ENCODE results near the gene FGD1.
"Not testable (repeated sequence)": the region's sequence is repeated elsewhere in the genome, so short reads cannot be mapped to it uniquely, and the experiment has no call there.

Gene FGD1

DNA sequence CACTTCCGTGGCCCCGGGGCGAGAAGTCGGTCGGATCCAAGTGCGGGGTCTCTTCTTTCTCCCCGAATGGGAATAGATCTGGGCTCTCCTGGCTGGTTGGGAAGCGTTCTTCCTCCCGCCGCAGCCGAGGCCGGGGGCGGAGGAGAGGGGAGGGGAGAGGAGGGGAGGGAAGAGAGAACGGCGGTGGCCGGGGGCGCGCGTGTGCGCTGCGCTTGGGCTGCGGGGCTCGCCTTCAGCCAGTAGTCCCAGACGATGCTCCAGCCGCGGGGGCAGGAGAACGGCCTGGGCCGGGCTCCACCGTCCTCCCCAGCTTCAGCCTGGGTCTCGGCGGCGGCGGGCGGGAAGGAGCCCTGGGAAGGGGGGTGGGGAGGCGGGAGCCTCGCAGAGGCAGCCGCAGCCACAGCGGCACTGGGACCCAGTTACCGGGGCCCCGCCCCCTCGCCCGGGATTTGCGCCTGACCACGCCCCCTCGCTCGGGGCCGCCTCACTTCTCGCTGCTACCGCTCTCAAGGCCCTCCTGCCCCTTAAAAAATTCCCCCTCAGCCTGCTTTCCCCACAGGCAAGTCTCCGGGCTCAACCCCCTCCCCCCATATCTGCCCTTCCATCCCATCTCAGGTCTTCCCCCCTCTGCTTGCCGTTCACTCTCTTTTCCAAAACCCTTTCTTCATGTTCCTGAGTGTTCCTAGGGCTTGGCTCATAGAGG lies at the start of gene FGD1:
Gene FGD1 (minus strand): TSS at position 421 of the 703 bp plus-strand sequence. CDS start 802 bp downstream, outside the sequence.
- ATAC-seq: no peak

DNA sequence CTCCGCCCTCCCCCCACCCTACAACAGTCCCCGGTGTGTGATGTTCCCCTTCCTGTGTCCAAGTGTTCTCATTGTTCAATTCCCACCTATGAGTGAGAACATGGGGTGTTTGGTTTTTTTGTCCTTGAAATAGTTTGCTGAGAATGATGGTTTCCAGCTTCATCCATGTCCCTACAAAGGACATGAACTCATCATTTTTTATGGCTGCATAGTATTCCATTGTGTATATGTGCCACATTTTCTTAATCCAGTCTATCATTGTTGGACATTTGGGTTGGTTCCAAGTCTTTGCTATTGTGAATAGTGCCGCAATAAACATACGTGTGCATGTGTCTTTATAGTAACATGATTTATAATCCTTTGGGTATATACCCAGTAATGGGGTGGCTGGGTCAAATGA lies 46.2 kb upstream of the FGD1 start:
- ATAC-seq: not testable (repeated sequence)

DNA sequence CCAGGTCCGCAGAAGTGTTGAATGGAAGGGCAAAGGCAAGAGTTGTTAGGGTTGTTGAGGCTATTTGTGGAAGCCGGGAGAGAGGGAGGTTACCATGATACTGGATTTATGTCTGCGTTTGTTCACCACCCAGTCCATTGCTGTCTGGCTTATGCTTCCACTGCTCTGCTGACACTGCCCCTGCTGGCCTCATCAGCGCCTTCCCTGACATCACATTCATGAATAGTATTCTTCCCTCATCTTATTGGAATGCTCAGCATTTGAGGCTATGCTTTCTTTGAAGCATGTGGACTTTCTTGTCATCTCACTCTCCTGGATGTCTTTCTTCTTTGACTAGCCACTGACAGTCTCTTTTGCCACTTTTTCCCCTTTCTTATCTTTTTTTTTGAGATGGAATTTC lies 44.3 kb upstream of the FGD1 start:
- ATAC-seq: no peak

DNA sequence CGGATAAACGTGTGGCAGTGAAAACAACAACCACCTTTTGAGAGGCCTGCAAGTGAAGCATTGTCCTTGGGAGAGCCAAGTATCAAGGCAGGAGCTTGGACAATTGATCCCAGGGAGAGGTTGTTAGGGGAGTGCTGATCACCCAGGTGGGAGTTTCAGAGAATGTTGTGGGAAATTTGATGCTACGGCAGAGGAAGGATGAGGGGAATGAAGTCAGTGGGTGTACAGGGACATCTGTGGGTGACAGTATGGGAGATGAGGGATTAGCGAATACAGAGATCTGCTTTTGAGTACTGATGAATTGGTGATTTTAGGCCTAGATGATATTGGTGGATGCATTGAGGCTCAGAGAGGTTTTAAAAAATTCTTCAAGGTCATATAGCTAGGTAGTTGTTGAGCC lies 38.2 kb upstream of the FGD1 start:
- ATAC-seq: no peak

DNA sequence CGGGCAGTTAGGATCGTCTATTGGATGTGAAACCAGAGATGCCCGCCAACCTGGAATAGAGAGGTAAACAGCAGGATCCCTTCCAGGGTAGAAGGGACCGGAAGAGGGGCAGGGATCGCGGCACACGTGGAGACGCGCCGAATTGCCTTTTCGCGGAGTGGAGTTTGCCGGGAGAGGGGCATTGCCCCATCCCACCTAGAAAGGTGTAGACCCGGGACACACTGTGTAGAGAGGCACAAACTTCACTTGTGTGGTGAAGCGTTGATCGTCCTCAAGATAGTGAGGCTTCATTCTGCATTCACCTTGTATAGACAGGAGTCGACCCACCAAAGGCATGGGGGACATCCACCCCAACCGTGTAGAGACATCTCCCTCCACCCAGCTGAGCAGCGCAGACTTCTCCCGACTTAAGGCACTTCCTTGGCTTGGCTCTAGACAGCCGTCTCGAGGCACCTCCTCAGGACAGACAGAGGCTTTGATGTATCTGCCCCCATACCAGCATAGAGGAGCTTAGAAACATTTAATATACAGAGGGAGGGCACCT lies 34.4 kb upstream of the FGD1 start:
- ATAC-seq: peak in 1 of 2 donors; percentile 14

DNA sequence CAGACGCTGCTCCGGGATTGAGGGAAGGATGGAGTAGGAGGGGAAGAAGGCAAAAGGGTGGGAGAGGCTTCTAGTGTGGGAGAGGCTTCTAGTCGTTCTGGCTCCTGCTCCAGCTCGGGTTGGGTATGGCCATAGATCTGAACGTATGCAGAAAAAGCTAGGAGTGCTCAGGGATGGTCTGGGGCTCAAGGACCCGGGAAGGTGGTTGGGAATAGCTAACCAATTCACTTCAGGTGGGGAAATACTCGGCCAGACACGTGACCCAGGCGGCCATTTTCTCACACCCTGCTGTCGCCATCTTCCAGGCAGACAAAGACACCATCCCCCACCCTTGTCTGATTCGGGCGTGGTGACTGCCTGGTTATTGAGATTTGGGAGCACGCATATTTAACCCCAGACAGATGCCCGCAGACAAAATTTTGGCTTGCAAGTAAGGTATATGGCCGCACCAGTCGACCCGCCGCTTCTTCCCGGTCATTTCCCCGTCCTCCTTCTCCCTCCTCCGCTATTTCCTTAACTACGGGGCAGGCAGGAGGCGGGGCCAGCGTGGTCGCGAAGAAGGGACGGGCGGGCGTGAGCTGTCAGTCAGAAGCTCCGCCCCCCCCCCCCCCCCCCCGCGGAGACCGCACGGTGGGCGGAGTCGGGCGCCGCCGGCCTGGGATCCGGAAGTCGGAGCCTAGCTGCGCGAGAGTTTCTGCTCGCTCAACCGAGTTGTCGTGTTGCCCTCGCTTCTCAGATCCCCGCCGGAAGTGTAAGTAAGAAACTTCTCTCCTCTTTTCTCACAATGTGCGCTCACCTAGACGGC lies 33.7 kb upstream of the FGD1 start, which contains the start of gene GNL3L:
Gene GNL3L (plus strand): TSS at position 668 of the 805 bp plus-strand sequence. CDS start 2,348 bp downstream, outside the sequence.
- peak; percentile 85 for ATAC-seq

DNA sequence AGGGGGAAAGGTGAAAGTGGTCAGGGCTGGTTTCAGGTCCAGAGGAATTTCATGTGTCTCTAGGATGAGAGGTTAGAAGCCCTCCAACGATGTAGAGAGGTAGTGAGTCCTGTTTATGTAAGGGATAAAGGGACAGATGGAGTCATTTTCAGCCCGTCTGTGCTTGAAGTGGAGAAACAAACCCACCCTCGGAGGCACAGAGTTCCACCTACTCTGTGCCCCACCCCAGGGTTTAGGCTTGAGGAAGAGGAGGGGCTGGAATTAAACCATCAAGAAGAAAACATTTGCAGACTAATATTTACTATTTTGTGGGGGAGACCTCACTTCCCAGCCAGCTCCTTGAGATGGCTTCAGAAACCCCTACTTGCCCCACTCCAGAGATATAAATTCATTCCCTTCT lies 33.1 kb upstream of the FGD1 start:
- ATAC-seq: no peak

DNA sequence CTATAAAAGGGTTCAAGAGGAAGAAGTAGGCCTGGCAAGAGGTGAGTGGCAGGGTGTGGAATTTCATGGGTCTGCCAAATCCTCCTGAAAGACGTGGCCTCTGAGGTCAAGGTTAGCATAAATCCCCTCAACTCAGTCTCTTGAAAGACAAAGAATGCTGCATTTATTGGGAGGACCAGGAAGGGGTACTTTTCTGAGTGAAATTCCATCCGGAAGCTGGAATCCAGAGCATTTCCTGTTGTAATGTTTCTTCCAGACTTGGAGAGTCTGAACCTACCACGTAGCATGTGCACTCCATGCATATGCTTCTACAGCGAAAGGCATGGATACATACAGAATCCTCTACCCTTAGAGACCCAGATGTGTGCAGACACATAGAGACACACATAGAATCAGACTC lies 13.4 kb upstream of the FGD1 start:
- ATAC-seq: no peak

DNA sequence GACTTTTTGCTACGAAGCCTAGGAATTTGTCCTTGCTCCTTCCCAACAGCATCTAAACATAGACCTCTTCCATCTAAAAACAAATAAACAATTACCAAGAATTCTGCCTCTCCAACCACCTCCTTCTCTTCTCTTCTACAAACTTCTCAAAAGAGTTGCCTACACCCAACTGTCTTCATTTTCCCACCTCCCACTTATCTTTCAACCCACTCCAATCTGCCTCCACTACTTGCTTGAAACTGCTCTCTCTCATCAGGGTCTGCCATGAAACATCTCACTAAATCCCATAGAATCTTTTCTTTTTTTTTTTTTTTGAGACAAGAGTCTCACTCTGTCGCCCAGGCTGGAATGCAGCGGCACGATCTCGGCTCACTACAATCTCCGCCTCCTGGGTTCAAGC lies 902 bp upstream of the FGD1 start:
- ATAC-seq: no peak

DNA sequence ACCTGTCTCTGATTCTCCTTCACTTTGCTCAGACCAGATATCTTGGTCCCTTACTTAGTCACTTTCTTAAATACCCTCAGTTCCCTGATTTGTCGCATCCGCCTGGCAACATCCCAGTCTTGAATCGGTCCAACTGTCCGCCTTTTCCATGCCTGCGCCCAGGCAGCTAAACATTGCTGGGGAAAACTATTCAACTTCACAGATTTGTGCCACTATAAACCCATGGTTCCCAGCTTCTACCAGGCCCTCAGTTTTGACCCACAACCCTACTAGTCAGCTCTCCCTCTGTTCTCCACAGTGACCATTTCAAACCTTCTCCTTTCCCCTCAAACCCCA lies 451 bp upstream of the FGD1 start:
- ATAC-seq: no peak

DNA sequence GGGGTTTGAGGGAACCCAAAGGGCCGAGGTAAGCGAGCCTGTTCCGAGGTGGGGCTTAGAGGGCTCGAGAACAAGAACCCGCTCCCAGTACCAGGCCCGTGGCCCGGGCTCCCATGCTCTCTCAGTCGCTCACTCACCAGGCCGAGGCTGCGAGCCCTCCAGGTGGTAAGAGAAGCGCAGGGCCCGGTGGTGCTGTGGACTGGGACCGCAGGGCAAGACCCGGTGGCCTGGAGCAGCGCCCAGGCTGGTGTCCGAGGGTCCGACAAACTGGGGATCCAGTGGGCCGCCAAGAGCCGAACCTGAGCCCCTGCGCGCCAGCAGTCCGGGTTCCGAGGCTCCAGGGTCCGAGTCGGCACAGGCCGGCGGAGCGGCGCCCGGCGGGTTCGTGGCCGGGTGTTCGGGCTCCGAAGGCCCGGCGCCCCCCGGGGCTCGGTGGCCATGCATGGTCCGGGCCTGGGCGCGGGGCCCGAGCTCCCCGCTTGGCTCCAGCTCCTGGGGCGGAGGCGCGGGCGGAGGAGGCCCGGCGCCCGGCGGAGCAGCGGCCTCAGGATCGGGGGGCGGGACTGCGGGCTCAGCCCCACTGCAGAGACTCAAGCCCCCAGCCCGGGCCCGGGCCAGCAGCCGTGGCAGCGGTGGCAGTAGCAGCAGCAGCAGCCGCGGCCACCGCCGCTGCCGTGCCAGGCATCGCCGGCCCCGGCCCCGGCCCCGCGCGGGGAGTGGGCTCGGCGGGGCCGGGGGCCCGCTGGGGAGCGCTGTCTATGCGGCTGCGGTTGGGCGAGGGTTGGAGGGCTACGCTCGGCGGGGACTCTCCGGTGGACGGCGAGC lies 833 bp downstream of the FGD1 start:
- ATAC-seq: no peak

DNA sequence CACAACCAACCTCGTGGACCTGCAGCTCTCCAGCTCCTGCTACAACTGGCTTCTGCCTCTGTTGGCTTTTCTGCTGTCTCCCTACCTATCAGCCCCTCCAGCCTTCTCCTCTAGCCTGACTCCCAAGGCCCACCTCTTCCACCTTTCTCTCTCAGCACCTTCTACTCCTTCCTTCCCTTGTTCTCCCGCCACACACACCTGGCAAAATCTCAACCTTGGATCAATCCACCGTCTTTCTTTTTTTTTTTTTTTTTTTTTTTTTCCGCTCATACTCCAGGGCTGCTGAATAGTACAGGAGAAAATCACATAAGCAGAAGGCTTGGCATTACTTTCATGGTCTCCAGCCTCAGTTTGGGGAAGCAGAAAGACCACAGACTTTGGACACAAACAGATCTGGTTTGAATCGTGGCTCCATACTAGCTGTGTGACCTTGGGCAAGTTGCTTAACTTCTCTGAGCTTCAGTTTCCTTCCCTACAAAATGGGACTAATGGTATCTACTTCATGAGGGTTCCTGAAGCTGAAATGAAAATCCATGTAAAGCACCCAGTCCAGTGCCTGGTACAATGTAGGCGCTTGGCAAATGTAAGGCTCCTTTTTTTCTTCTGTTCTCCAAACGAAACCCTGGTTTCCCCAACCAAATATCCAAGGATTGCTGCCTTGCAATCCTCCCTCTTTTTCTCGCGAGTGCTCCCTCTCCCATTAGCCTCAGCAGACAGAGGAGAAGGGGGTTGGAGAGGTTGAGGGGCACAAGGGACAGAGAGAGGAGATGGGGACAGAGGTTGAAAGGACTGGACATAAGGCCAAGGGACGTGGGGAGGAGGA lies 1.7 kb downstream of the FGD1 start:
- ATAC-seq: no peak

DNA sequence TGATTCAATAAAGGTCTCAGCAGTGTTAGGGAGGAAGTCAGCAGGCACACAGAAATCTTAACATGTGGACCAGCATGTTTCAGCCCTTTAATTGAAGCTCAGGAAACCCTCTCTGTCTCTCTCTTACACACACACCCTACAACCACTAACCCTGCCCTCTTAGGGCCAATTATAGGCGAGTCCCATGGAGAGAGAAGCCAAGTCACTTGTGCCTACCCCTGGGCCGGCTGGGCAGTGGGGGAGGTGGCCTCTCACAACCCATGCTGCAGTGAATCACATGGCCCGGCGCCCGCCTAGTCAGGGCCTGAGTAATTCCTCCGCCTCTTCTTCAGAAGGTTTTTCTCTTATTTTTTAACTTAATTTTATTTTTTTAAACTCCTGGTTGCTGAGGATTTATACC lies 3.7 kb downstream of the FGD1 start:
- ATAC-seq: no peak

DNA sequence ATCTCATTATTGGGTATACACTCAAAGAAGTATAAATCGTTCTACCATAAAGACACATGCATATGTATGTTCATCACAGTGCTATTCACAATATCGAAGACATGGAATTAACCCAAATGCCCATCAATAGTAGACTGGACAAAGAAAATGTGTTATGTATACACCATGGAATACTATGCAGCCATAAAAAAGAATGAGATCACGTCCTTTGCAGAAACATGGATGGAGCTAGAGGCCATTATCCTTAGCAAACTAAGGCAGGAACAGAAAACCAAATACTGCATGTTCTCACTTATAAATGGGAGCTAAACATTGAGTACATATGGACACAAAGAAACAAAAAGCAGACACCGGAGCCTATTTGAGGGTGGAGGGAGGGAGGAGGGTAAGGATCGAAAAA lies 6.2 kb downstream of the FGD1 start:
- ATAC-seq: not testable (repeated sequence)

DNA sequence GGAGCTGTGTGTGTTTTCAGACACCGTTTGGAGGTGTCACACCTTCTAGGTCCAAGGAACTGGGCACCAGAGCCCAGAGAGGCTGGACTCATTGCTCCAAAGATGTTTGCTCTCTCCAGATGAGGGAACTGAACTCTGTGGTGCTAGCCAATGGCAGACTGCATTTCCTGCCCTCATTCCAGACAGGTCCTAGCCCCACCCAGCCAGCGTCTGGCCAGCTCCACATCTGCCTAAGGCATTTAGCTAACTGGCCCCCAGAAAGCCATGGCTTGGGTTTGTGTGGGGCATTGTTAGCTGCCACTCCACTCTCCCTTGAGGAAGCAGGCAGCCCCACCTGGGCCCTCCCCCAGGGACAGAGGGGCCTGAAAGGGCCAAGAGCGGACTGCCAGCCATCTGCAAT lies 11.4 kb downstream of the FGD1 start:
- ATAC-seq: no peak

DNA sequence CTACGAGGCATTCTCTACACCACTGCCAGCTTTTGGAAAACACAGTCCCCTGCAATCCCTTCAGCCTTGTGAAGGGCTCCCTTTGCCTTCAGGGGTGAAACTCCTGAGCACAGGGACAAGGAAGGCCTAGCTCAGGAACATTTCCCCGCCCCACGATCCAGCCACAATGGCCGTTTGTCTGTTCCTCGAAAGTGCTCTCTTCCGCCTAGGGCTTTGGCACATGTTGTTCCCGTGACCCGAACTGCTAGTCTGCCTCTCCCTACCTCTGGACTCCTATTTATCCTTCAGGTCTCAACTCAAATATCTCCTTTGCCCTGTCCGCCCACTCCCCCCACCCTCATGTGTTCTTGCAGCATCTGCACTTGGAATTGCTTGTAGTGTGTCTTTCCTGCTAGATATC lies 12.1 kb downstream of the FGD1 start:
- ATAC-seq: no peak

DNA sequence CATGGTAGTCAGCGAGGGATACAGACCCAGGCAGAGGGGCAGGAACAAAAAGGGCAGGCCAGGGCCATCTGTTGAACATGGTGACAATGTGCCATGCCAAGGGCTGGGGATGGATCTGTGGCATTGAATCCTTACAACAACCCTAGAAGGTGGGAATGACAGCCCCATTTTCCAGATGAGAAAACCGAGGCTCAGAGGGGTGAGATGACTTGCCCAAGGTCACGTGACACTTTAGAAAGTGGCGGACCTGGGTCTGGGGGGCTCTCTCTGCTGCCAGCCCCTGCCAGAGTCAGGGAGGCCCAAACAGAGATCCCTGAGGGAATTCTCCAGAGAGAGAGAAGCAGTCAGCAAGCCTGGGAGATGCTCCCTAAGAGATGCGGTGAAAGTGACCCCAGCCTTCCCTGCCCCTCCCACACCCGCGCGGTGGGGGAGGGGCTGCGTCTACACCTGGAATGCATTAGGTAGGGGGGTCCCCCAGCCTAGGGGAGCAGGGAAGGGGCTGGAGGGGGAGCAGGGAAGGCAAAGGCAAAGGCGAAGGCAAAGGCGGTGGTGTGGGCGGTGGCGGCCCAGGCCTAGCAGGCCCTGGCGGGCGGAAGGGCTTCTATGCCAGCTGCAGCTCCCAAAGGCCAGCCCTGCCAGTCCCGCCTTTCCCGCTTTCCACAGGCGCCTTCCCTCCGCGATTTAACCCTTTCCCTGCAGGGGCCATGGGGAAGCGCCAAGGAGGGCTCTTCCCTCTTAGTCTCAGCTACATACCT lies 13.0 kb downstream of the FGD1 start:
- ATAC-seq: no peak

DNA sequence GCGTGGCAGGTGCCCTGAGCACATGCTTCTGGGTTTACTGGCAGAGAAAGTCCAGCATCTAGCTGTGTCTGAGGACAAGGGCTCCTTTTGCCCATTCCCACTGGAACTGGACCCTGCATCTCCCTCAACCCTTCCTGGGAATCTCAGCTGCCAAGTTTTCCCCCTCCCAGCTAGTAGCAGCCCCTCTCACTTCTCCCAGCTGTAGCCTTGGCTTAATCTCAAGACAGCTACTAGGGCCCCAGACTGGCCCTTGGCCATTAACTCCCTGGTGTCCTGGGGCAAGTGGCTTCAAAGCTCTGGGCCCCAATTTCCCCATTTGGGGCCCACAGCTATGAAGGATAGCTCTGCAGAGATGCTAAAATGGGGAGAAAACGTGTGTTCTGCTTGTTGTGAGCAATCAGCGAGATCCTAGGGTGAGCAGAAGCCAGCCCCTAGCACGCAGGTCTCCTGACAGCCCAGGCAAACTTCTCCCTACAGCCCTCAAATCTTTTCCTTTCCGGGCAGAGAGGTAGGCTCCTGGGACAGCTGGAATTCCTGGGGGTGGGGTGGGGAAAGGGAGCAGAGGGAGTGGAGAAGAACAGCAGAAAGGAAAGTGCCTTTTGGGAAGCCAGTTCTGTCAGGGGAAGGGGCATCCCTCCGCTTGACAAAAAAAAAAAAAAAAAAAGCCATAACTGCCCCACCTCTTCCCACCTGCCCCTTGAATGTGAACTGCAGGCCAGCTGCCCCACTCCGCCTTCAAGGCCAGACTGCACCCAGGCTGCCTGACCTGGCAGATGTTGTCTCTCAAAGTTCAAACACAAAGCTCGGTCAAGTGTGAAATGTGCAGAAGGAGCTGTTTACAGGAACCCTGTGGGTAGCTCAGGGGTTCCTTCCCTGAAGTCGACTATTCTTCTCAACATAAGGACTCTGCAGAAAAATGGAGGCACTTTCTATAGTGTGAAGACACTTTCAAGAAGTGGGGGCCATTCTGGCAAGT lies 16.6 kb downstream of the FGD1 start:
- no peak for ATAC-seq

DNA sequence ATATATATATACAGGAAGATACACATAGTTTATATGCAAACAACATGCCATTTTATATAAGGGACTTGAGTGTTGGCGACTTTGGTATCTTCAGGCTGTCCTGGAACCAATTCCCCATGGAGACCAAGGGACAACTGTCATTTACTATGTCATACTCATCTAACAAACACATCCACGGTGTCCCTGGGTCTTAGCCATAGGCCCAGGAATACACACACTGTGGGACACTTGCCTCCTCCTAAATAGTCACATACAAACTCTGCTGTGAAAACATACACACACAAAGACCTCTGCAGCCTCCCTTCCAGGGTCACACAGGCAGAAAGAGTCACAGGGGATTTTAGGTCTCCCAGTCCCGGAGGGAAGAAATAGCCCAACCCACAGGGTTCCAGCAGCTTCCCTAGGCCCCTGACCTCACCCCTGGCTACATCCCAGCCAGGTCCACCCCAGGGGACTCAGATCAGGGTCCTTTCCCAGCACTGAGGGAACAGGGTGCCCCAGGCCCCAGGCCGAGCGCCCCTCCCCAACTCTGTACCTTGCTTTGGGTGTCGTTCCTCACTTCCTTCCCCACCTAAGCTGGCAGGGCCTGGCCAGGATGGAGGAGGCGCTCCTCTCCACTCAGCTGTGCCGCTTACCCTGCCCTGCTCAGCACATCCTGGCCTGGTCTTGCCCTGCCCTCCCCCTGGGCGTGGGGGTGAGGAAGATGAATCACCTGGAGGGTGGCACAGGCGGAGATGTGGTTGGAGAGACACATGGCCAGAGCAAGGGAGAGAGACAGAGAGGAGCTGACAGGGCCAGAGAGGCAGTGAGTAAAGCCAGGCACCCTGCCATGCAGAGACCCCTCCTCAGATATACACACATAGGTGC lies 21.8 kb downstream of the FGD1 start:
- no peak for ATAC-seq

Data from activated CD4-positive, CD25-positive, alpha-beta regulatory T cell treated with anti-CD3 and anti-CD28 coated beads, Interleukin-2, amount 50 U/mL, for 24 hours (primary cell).